GM20000 (cell line): ENCODE data around the gene HPCAL1.

Experiments used
- DNase-seq: peaks from one replicate; pipeline ENCODE4 v3.0.0; 2012; ENCODE audit warnings: low spot score
- CTCF ChIP-seq: IDR thresholded peaks from 2 replicates; pipeline ENCODE4 v1.5.1; 2012; ENCODE audit warnings: mild to moderate bottlenecking, control low read depth; ENCODE audit errors: extremely low read depth, missing control alignments

Gene HPCAL1

GRCh38 chr2:10346929-10347561 is 44.3 kb downstream of the HPCAL1 start:
- no peak for DNase-seq
- no peak for TF ChIP-seq CTCF

GRCh38 chr2:10347562-10347948 is 44.9 kb downstream of the HPCAL1 start:
- TF ChIP-seq CTCF, result no peak
- no peak for DNase-seq

- TF ChIP-seq CTCF, result no peak
- DNase-seq, result no peak
These were observed 46.2 kb downstream of the HPCAL1 start for GRCh38 chr2:10348891-10349290.

GRCh38 chr2:10350761-10351160 is 48.1 kb downstream of the HPCAL1 start:
- no peak for TF ChIP-seq CTCF
- DNase-seq, result no peak

GRCh38 chr2:10352361-10352760 is 49.7 kb downstream of the HPCAL1 start:
- TF ChIP-seq CTCF, result no peak

GRCh38 chr2:10352972-10353371 is 50.3 kb downstream of the HPCAL1 start:
- TF ChIP-seq CTCF, result no peak
- no peak for DNase-seq

More at GRCh38 chr2:10352361-10352760, 49.7 kb downstream of the HPCAL1 start:
- DNase-seq, result no peak

- TF ChIP-seq CTCF, result no peak
- no peak for DNase-seq
These were observed 51.2 kb downstream of the HPCAL1 start for GRCh38 chr2:10353931-10354330.
